Ishikawa (cell line): ENCODE data around the gene SLC2A6.

ENCODE experiments used
- CEBPB ChIP-seq: IDR thresholded peaks from 2 replicates; pipeline ENCODE4 v1.6.1; 2012
- CREB1 ChIP-seq: IDR thresholded peaks from 2 replicates; pipeline ENCODE4 v1.6.1; 2012; ENCODE audit warnings: low read depth
- EGR1 ChIP-seq: IDR thresholded peaks from 2 replicates; pipeline ENCODE4 v1.6.1; 2012
- EP300 ChIP-seq: IDR thresholded peaks from 2 replicates; pipeline ENCODE4 v1.6.1; 2012; ENCODE audit warnings: borderline replicate concordance
- FOXM1 ChIP-seq: IDR thresholded peaks from 2 replicates; pipeline ENCODE4 v1.6.1; 2012; ENCODE audit warnings: low read depth, borderline replicate concordance
- NFIC ChIP-seq: IDR thresholded peaks from 2 replicates; pipeline ENCODE4 v1.6.1; 2012
- RAD21 ChIP-seq: IDR thresholded peaks from 2 replicates; pipeline ENCODE4 v1.6.1; 2012; ENCODE audit warnings: low read depth
- REST ChIP-seq: IDR thresholded peaks from 2 replicates; pipeline ENCODE4 v1.6.1; 2012; ENCODE audit warnings: low read depth, mild to moderate bottlenecking
- TAF1 ChIP-seq: IDR thresholded peaks from 2 replicates; pipeline ENCODE4 v1.6.1; 2012; ENCODE audit warnings: low read depth, mild to moderate bottlenecking
- TCF12 ChIP-seq: IDR thresholded peaks from 2 replicates; pipeline ENCODE4 v1.6.1; 2012; ENCODE audit warnings: low read depth
- TEAD4 ChIP-seq: IDR thresholded peaks from 2 replicates; pipeline ENCODE4 v1.6.1; 2012
- USF1 ChIP-seq: IDR thresholded peaks from 2 replicates; pipeline ENCODE4 v1.6.1; 2012
- YY1 ChIP-seq: IDR thresholded peaks from 2 replicates; pipeline ENCODE4 v1.6.1; 2012; ENCODE audit warnings: low read depth
- ZBTB7A ChIP-seq: IDR thresholded peaks from 2 replicates; pipeline ENCODE4 v1.6.1; 2012; ENCODE audit warnings: low read depth
- TF ChIP-seq, protein P1 (sequence below): IDR thresholded peaks from 2 replicates; pipeline ENCODE4 v1.6.1; 2012

The SLC2A6 gene

DNA sequence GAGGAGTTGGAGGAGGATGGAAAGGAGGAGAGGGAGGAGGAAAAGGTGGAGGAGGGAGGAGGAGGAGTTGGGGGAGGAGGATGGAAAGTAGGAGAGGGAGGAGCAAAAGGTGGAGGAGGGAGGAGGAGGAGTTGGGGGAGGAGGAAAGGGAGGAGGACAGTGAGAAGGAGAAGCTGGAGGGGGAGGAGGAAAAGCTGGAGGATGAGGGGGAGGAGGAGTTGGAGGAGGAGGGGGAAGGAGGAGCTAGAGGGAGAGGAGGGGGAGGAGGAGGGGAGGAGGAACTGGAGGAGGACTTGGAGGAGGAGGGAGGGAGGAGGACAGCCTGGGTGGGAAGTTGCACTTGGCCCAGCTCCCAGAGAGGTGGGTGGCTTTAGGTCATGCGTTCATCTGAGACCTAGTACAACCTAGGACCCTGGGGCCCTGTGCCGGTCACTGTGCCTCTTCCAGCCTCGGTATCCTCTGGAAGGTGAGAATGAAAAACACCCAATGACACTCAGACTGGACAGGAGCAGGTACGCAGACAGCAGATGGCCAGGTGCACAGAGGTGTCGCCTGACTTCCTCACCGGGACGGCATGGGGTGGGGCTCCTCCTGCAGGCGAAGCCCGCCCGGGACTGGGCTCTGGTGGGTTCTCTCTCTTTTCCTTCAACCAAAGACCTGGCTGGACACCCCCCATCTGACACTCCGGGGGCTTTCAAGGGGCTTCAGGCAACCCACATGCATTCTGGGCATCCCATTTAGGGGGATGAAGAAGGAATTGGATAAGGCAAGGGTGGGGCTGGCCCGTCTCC, 12.2 kb upstream of the SLC2A6 start:
- TF ChIP-seq REST, result no peak
- TF ChIP-seq YY1, result no peak
- TF ChIP-seq CEBPB, result no peak
- no peak for TF ChIP-seq TCF12
- no peak for TF ChIP-seq EGR1
- TF ChIP-seq TAF1, result no peak
- no peak for TF ChIP-seq EP300
- TF ChIP-seq TEAD4, result no peak
- no peak for TF ChIP-seq FOXM1
- TF ChIP-seq, protein P1, sequence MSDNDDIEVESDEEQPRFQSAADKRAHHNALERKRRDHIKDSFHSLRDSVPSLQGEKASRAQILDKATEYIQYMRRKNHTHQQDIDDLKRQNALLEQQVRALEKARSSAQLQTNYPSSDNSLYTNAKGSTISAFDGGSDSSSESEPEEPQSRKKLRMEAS, result no peak
- no peak for TF ChIP-seq USF1

GRCh38 chr9:133490201-133490681, 11.3 kb upstream of the SLC2A6 start:
- TF ChIP-seq FOXM1, result no peak
- no peak for TF ChIP-seq CREB1
- no peak for TF ChIP-seq TAF1
- TF ChIP-seq TEAD4, result no peak
- TF ChIP-seq, protein P1, result no peak
- TF ChIP-seq NFIC, result no peak
- no peak for TF ChIP-seq EP300
- TF ChIP-seq RAD21, result no peak
- TF ChIP-seq EGR1, result no peak

DNA sequence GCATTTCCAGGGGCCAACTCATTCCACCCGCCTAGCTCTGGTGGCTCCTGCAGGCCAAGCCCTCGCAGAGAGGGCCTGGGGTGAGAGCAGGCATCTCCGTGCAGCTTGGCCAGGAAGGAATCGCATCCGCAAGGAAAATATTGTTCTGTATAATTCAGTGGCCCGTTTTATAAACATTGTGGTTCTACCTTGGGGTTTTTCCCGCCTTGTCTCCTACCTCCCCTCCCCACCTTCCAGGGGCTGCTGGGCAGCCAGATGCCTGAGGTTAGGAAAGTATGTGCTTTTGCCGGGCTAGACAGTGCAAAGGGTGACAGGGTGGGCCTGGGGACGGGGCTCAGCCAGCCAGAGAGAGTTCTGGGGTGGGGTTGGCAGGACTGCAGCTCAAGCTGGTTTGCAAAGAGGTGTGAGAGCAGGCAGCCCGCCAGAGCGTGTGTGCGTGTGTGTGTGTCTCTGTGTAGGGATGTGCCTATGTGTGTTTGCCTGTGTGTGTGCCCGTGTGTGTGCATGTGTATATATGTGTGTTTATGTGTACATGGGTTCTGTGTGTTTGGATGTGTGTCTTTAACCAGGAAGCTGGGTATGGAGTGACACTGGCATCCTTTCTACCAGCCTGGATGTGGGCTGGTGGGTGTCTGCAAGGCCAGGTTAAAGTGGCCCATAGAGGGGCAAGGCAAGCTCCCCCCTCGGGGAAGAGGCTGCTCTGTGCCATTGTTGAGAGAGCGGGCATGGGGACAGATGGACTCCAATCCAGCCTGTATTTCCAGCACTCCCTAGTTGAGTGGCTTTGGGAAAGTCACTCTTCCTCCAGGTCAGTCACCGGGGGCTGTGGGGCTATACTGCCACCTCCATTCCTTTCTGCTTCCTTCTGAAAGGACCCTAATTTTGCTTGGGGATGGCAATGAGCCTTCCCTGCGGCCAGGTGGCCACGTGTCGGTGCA, 10.6 kb upstream of the SLC2A6 start:
- no peak for TF ChIP-seq TAF1
- no peak for TF ChIP-seq EGR1

DNA sequence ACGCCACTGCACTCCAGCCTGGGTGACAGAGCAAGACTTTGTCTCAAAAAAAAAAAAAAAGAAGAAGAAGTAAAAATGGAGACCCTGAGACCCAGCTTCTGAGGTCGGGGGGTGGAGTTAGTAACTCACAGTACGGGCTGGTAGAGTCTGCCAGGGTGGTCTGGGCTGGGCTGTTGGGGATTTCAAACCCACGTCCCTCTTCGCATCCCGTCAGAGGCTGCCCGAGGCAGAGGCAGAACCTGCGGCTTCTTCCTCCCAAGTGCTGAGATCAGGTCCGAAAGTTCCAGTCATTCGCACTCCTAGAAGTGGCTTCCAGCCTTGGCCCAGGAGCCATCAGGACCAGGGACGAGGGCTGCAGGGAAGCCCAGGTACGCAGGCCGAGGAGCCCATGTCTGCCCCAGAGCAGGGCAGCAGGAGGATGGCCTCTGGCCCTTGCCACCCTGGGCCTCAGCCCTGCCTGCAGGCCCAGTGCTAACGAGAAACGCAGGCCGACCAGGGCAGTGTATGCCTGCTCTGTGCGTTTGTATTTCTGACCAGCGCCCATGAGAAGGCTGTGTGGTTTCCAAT, 9.9 kb upstream of the SLC2A6 start:
- TF ChIP-seq CREB1 (no peak), ZBTB7A (no peak), RAD21 (no peak), TCF12 (no peak), FOXM1 (no peak), YY1 (no peak), CEBPB (no peak), USF1 (no peak), NFIC (no peak), EGR1 (no peak), TAF1 (no peak), TEAD4 (no peak), REST (no peak), EP300 (no peak)
- TF ChIP-seq, protein P1, result no peak

DNA sequence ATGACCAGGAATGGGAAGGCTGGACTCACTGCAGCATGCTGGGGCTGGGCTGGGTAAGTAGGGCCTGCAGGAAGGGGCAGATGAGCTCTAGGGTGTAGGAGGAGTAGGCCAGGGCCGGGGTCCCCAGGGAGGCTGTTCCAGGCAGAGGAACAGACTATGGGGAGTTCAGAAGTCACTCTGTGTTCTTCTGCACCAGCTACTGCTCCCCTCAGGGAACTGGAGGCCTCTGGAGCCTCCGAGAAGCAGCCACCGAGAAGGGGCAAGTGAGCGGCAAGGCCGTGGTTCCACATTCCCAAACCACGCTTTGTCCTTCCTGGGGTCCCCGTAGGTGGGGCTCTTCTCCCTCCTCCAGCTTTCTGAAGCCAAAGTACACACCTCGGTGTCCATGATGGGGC, 8.4 kb upstream of the SLC2A6 start:
- no peak for TF ChIP-seq NFIC
- no peak for TF ChIP-seq EP300
- TF ChIP-seq, protein P1, result no peak
- TF ChIP-seq YY1, result no peak
- TF ChIP-seq FOXM1, result no peak
